ENCODE data around the gene GPC5.

The GPC5 gene

DNA sequence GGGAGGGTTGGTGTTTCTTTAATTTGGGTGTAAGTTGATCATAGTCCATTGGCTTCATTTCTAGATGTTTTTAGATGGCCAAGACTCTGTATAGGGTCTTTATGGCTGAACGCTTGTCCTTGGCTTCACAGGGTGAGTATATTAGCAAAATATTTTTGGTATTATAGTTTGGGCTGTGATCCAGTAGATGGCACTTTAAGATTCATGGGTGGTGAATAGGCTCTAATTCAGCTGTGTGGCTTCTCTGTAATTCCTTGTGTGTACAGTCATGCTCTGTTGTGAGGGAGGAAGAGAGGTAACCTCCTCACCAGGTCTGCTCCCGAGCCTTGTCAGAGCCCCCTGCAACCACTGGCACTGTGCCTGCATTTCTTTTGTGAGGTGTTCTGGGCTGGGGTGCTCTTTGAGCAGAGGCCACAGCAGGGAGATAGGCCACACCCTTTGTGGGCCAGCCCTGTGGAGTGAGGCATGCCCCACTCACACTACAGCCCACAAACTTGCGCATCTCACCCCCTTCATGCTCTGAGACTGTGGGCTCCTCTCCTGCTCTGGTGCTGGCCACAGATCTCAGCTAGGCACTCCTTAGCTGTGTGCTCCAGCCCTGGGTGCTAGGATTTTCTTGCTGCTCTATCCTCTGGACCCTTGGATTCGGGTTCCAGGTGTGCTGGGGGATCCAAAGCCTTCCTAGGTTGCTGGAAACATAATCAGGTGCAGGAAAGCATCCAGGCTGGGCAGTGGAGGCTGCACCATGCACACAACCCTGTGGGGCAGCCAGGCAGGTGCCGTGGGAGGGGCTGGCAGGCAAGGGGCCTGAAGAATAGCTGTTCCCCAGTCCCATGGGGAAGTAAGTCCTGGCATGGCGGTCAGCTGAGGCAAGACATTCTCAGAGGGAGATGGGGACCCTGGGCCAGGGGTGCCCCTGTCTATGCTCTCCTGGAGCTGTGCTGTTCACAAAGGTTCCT is 193.9 kb downstream of the GPC5 start:
- Mint-ChIP-seq H3K27me3 (peaks cover 2% of the 10 kb centered on the region), H3K4me1 (no peaks in the 10 kb centered on the region), H3K27ac (no peak overlapping the region), H3K36me3 (no peaks in the 10 kb centered on the region), H3K4me3 (no peak overlapping the region), H3K9me3 (peaks cover 11% of the 10 kb centered on the region)
- no peak for ATAC-seq (ENCODE audit: low read depth)
- no peak for DNase-seq (ENCODE audit: low spot score in 2 of 2)

DNA sequence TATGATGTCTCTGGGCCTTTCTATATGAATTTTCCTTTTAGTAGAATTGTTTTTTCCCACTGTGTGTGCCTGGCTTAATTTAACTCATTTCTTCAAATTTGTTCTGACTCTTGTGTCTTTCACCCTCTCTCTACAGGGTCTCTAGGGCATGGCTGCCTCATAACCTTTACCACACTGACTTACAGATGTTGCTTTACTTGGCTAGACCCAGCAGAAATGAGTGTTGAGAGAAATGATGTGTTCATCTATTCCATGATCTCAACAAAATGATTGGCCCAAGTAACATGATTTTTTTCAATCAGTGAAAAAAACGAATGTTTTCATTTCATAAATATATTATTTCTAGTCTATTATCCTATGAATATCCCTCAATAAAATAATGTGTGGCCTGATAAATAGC is 195.0 kb downstream of the GPC5 start:
- H3K27ac Mint-ChIP-seq = no peak overlapping the region
- H3K36me3 Mint-ChIP-seq = no peaks in the 10 kb centered on the region
- ATAC-seq (ENCODE audit: low read depth) (no peak), DNase-seq (ENCODE audit: low spot score in 2 of 2) (no peak)
- no peaks in the 10 kb centered on the region for H3K4me1 Mint-ChIP-seq
- peaks cover 2% of the 10 kb centered on the region for H3K27me3 Mint-ChIP-seq
- no peak overlapping the region for H3K4me3 Mint-ChIP-seq
- H3K9me3 Mint-ChIP-seq = peaks cover 10% of the 10 kb centered on the region

DNA sequence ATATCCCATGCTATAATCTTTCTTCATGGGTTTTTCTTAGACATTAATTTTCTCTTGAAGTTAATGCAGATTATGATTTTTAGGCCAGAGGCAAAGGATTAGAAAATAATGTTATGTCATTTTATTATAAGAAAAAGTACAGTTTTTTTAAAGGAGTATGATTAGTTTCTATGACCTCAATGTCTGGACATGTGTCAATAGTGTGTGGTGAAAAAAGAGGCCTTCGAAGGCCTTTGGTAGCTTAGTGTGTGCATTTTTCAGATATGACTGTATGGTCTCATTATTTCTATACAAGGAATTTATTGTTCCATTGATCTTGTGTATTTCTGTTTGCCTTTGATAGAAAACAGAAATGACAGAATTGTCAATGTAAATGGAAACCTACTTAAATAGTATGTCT is 195.6 kb downstream of the GPC5 start:
- no peak overlapping the region for H3K4me3 Mint-ChIP-seq
- H3K27me3 Mint-ChIP-seq = peaks cover 2% of the 10 kb centered on the region
- peaks cover 10% of the 10 kb centered on the region for H3K9me3 Mint-ChIP-seq
- no peaks in the 10 kb centered on the region for H3K36me3 Mint-ChIP-seq
- no peak overlapping the region for H3K27ac Mint-ChIP-seq
- ATAC-seq (ENCODE audit: low read depth) (no peak), DNase-seq (ENCODE audit: low spot score in 2 of 2) (no peak)
- no peaks in the 10 kb centered on the region for H3K4me1 Mint-ChIP-seq

DNA sequence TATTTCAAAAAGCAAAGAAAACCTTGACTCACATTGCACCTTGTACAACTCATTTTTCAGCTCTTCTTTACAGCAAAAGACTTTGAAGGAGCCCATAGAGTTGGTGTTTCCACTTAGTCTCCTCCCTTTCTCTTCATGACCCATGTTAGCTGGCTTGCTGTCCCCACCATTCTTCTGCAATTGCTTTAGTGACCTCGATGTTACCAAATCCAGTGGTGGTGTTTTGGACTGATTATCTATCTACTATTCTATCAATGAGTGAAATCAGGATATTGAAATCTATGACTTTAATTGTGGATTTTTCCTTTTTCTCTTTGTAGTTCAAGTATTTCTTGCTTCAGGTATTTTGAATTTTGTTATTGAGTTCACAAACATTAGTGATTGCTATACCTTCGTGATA is 197.3 kb downstream of the GPC5 start:
- Mint-ChIP-seq H3K27ac (no peak overlapping the region), H3K9me3 (peaks cover 8% of the 10 kb centered on the region), H3K4me1 (no peaks in the 10 kb centered on the region), H3K36me3 (no peaks in the 10 kb centered on the region), H3K4me3 (no peak overlapping the region), H3K27me3 (peaks cover 2% of the 10 kb centered on the region)
- no peak for DNase-seq (ENCODE audit: low spot score in 2 of 2)
- no peak for ATAC-seq (ENCODE audit: low read depth)

DNA sequence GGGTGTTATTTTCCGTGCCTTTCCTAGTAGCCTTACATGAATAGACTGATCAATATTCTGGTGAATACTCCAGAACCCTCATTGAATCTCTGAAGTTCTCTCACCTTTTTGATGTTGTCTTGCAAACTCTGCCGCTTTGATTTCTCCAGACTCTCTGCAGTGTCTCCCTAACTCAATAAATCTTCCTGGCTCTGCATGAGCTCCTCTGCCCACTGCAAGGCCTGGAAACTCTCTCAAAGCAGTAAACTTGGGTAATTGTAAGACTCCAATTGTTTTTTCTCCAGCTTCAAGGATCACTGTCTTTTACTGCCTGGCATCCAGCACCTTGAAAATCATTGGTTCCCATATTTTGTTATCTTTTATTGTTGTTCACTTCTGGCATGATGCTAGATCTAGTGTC is 198.4 kb downstream of the GPC5 start:
- H3K9me3 Mint-ChIP-seq = peaks cover 5% of the 10 kb centered on the region
- H3K36me3 Mint-ChIP-seq = no peaks in the 10 kb centered on the region
- H3K27me3 Mint-ChIP-seq = peaks cover 2% of the 10 kb centered on the region
- no peaks in the 10 kb centered on the region for H3K4me1 Mint-ChIP-seq
- no peak for DNase-seq (ENCODE audit: low spot score in 2 of 2)
- H3K27ac Mint-ChIP-seq = no peak overlapping the region
- ATAC-seq (ENCODE audit: low read depth) = no peak
- H3K4me3 Mint-ChIP-seq = no peak overlapping the region

DNA sequence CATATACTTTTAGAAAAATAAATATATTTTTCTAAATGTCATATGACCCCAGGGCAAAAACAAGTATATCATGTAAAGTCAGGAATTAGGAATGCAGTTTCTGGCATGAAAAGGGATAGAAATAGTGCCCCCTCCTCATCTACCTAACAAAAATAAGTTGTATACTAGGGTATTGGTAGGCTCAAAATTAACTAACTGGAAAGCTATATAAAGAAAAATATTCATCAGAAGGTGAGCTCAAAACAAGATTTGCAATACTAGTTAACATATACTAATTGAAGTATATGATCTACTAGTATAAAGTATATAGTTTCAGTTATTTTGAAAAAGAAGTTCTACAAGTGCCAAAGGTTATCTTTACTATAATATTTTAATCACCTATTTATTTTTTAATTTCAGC is 200.2 kb downstream of the GPC5 start:
- Mint-ChIP-seq H3K27ac (no peak overlapping the region), H3K9me3 (peaks cover 4% of the 10 kb centered on the region), H3K27me3 (peaks cover 2% of the 10 kb centered on the region), H3K4me3 (no peak overlapping the region), H3K4me1 (no peaks in the 10 kb centered on the region), H3K36me3 (no peaks in the 10 kb centered on the region)
- ATAC-seq (ENCODE audit: low read depth) (no peak), DNase-seq (ENCODE audit: low spot score in 2 of 2) (no peak)

DNA sequence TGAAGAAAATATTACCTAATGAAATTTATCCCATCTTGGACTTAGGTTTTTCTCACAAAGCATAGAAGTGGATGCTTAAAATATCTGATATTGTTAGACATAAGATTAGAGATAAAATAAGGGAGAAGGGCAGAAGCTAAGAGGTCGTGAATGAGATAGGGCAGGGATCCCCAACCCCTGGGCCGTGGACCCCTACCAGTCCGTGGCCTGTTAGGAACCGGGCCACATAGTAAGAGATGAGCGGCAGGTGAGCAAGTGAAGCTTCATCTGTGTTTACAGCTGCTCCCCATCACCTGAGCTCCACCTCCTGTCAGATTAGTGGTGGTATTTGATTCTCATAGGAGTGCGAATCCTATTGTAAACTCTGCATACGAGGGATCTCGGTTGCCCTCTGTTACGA is 202.9 kb downstream of the GPC5 start:
- H3K9me3 Mint-ChIP-seq = peaks cover 4% of the 10 kb centered on the region
- no peaks in the 10 kb centered on the region for H3K4me1 Mint-ChIP-seq
- no peaks in the 10 kb centered on the region for H3K36me3 Mint-ChIP-seq
- DNase-seq (ENCODE audit: low spot score in 2 of 2) (no peak), ATAC-seq (ENCODE audit: low read depth) (no peak)
- H3K4me3 Mint-ChIP-seq = no peak overlapping the region
- no peak overlapping the region for H3K27ac Mint-ChIP-seq
- H3K27me3 Mint-ChIP-seq = peaks cover 2% of the 10 kb centered on the region

DNA sequence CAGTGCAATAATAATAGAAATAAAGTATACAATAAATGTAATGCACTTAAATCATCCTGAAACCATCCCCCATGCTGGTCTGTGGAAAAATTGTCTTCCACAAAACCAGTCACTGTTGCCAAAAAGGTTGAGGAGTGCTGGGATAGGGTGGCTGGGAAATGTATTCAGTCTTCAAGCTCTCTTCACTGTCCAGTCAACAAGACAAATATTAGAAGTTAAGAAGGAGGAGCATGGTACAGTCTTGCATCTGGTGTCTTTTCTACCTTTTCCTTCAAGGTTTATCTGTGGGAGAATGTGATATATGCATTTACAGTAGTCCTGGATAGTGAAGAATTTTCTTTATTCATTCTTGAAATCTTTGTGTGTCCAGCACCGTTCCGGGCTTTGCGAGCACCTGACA is 203.4 kb downstream of the GPC5 start:
- Mint-ChIP-seq H3K9me3 (peaks cover 4% of the 10 kb centered on the region), H3K4me3 (no peak overlapping the region), H3K36me3 (no peaks in the 10 kb centered on the region), H3K27me3 (peaks cover 2% of the 10 kb centered on the region), H3K4me1 (no peaks in the 10 kb centered on the region), H3K27ac (no peak overlapping the region)
- ATAC-seq (ENCODE audit: low read depth) (no peak), DNase-seq (ENCODE audit: low spot score in 2 of 2) (no peak)

DNA sequence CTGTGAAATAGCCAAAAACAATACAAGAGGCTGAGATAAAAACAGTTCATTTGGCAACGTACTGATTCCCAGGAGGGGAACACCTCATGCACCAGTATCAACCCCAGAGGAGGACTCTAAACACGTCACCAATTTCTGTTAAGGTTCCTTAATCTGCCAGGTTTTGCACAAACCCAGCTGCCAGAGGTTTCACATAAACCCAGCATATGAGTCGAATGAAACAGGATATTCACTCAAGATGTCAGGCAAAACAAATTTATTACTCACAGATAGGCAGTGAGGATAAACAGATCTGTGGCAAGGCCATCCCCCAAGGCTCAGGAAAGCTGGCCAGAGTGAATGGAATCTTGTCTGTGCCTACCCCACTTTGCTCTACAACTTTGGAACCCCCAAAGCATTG is 210.9 kb downstream of the GPC5 start:
- no peak overlapping the region for H3K4me3 Mint-ChIP-seq
- peaks cover 6% of the 10 kb centered on the region for H3K9me3 Mint-ChIP-seq
- ATAC-seq (ENCODE audit: low read depth) (no peak), DNase-seq (ENCODE audit: low spot score in 2 of 2) (no peak)
- no peaks in the 10 kb centered on the region for H3K36me3 Mint-ChIP-seq
- H3K27me3 Mint-ChIP-seq = peaks cover 2% of the 10 kb centered on the region
- H3K4me1 Mint-ChIP-seq = no peaks in the 10 kb centered on the region
- no peak overlapping the region for H3K27ac Mint-ChIP-seq

DNA sequence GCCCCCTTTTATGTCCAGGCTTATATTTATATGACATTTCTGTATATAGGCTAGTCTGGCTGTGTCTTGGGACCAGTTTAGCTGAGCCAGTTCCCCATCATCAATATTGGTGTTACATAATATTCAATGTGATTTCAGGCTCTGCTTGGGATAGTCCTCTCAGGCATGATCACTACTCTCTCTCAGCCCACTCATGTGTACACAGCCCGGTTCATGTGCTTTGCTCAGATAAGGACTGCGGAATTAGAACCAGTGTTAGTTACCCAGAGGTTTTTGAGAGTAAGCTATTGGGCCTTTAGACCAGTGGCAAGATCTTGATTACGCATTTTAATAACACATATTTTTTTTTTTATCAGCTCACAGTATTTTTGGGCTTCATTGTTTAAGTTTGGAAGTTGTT is 219.9 kb downstream of the GPC5 start:
- Mint-ChIP-seq H3K27ac (no peak overlapping the region), H3K9me3 (peaks cover 3% of the 10 kb centered on the region), H3K4me3 (no peak overlapping the region), H3K27me3 (no peaks in the 10 kb centered on the region), H3K36me3 (no peaks in the 10 kb centered on the region), H3K4me1 (no peaks in the 10 kb centered on the region)
- DNase-seq (ENCODE audit: low spot score in 2 of 2) (no peak), ATAC-seq (ENCODE audit: low read depth) (no peak)

DNA sequence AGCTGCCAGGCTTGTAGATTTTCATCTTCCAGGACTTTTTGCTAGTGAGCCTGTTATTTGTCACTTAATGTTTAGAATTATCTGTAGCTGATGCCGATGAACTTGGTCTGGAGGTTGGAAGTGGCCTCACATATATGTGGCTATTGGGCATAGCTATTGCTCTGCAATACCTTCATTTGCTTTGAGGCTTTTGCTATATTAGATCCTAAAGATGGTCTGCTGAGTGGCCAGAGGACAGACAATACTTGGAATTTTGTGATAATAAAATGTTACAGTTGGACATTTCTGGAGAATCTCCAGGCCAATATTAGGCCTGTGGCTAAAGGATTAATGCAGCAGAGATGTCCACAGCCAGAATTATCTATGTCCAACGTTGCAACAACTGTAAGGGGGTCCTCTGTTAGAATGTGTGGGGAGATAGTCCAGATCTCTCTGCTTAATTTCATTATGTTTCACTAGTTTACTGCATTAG is 222.3 kb downstream of the GPC5 start:
- H3K27ac Mint-ChIP-seq = no peak overlapping the region
- DNase-seq (ENCODE audit: low spot score in 2 of 2) = no peak
- H3K4me1 Mint-ChIP-seq = no peaks in the 10 kb centered on the region
- H3K36me3 Mint-ChIP-seq = no peaks in the 10 kb centered on the region
- H3K9me3 Mint-ChIP-seq = no peaks in the 10 kb centered on the region
- ATAC-seq (ENCODE audit: low read depth) = no peak
- no peak overlapping the region for H3K4me3 Mint-ChIP-seq
- H3K27me3 Mint-ChIP-seq = no peaks in the 10 kb centered on the region

DNA sequence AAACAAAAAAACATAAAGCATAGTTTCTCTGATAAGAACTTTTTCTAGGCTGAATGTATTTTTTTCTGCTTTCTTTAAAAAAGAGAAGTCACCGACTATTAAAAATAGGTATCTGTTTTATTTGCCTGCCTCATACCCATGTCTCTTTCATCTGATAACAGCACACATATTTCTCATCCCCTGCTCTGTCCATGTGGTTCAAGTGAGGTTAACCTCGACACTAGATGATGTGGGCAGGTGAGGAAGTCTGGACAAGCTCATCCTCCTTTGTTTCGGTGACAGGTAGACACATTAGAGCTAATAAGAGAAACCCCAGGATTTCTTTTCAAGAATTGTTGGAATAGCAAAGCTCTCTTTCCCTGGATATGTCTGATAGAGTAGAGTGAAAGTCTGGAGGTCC is 222.7 kb downstream of the GPC5 start:
- H3K27me3 Mint-ChIP-seq = no peaks in the 10 kb centered on the region
- no peaks in the 10 kb centered on the region for H3K36me3 Mint-ChIP-seq

DNA sequence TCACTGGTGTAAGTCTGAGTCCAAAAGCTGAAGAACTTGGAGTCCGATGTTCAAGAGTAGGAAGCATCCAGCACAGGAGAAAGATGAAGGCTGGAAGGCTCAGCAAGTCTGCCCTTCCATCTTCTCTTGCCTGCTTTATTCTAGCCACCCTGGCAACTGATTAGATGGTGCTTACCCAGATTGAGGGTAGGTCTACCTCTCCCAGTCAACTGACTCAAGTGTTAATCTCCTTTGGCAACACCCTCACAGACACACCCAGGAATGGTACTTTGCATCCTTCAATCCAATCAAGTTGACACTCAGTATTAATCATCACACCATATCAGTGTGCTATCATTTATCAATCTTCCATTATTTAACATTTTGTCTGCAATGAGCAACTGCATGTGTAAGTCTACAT is 223.5 kb downstream of the GPC5 start:
- H3K27me3 Mint-ChIP-seq = no peaks in the 10 kb centered on the region
- no peaks in the 10 kb centered on the region for H3K4me1 Mint-ChIP-seq
- DNase-seq (ENCODE audit: low spot score in 2 of 2) (no peak), ATAC-seq (ENCODE audit: low read depth) (no peak)
- no peaks in the 10 kb centered on the region for H3K9me3 Mint-ChIP-seq
- no peak overlapping the region for H3K27ac Mint-ChIP-seq
- H3K4me3 Mint-ChIP-seq = no peak overlapping the region
- H3K36me3 Mint-ChIP-seq = no peaks in the 10 kb centered on the region

More for the DNA sequence above, 222.7 kb downstream of the GPC5 start:
- Mint-ChIP-seq H3K4me3 (no peak overlapping the region), H3K4me1 (no peaks in the 10 kb centered on the region), H3K9me3 (no peaks in the 10 kb centered on the region), H3K27ac (no peak overlapping the region)
- no peak for ATAC-seq (ENCODE audit: low read depth)
- DNase-seq (ENCODE audit: low spot score in 2 of 2) = no peak

DNA sequence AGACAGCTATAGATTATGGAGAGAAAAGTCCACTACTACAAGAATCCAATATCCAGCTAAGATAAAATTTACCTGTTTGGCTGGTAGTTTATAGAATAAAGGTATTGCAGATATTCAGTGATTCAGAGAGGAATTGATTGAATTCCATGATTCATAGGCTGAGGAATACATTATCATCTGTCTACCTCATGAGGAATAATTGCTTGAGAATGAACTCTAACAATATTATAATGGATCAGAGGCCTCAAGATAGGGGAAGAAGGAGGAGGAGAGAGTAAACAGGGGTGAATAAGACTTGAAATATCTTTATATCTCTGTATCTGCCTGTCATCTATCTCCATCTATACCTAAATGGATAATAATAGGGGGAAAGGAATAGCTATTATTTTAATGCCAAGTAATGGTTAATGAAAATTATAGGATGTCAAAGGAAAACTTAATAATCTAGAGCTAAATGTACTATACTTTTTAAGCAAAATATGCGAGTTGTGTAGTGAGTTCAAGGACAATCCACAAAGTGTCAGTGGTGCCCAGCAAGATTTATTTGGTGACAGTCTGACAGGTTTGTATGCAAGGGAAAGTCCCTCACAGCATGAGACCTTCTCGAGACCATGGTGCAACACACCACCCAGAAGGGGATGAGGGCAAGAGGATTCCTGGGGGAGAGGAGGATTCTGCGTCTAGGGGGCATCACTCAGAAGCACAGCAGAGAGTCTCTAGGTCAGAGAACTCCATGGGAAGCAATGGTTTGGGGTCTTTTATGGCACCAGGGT is 224.5 kb downstream of the GPC5 start:
- ATAC-seq (ENCODE audit: low read depth) = no peak
- Mint-ChIP-seq H3K36me3 (no peaks in the 10 kb centered on the region), H3K27me3 (no peaks in the 10 kb centered on the region), H3K27ac (no peak overlapping the region), H3K9me3 (no peaks in the 10 kb centered on the region), H3K4me1 (no peaks in the 10 kb centered on the region), H3K4me3 (no peak overlapping the region)
- DNase-seq (ENCODE audit: low spot score in 2 of 2) = no peak
